ENCODE measurements around the gene TPBGL. TPM values are rescaled to one million over a fixed set of nuclear protein-coding genes. Genes with fewer than 3 reads are reported as not detected.

Gene TPBGL
- total RNA-seq, 1 donor from 2014 or later: 0.47 TPM

DNA sequence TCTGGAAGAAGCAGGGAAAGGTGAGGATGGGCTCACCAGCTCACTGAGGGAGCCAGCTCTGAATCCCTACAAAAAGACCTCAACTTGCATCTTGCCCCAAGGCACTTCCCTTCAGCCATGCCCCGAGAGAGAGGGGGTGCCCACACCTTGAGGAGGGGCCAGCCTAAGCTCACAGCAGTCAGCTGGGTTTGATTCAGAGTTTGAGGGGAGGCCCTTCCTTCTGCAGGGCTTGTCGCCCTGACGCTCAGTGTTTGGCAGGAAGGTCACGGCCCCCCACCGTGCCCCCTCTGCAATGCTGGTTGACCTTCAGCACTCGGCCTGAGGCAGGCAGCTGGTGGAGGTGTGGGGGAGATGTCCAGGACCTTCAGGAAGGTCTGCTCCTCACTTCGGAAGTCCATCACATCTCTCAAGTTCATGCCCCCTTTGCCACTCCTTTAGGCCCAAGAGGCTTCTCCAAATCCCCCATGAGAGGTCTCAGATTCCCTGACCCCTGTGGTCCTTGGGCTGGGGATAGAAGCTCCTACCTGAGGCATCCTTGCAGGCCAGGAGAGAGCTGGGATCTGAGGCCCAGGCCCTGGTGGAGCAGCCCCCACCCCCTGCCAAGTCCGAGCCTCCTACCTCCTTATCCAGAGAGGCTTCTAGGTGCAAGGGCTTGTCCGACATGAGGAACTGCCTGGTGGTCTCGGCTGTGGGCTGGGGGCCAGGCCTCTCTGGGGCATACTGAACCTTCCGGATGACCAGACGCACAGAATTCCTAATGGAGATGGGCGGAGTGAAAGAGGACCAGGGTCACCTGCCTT lies 37.6 kb downstream of the TPBGL start:
- H3K27ac ChIP-seq: peak overlapping the region; percentile 46
- no peak overlapping the region for H3K4me3 ChIP-seq
- H3K9me3 ChIP-seq: no peaks in the 10 kb centered on the region
- no peak for DNase-seq
- H3K36me3 ChIP-seq: peaks cover 98% of the 10 kb centered on the region
- ATAC-seq: no peak
- no peaks in the 10 kb centered on the region for H3K27me3 ChIP-seq (ENCODE audit: low read depth)
- intact Hi-C loops (cut with DNase I): no loop called here
- TF ChIP-seq, protein P1, sequence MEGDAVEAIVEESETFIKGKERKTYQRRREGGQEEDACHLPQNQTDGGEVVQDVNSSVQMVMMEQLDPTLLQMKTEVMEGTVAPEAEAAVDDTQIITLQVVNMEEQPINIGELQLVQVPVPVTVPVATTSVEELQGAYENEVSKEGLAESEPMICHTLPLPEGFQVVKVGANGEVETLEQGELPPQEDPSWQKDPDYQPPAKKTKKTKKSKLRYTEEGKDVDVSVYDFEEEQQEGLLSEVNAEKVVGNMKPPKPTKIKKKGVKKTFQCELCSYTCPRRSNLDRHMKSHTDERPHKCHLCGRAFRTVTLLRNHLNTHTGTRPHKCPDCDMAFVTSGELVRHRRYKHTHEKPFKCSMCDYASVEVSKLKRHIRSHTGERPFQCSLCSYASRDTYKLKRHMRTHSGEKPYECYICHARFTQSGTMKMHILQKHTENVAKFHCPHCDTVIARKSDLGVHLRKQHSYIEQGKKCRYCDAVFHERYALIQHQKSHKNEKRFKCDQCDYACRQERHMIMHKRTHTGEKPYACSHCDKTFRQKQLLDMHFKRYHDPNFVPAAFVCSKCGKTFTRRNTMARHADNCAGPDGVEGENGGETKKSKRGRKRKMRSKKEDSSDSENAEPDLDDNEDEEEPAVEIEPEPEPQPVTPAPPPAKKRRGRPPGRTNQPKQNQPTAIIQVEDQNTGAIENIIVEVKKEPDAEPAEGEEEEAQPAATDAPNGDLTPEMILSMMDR (IDR thresholded peaks at IDR 0.05): no peak
- H3K4me1 ChIP-seq: peaks cover 49% of the 10 kb centered on the region

DNA sequence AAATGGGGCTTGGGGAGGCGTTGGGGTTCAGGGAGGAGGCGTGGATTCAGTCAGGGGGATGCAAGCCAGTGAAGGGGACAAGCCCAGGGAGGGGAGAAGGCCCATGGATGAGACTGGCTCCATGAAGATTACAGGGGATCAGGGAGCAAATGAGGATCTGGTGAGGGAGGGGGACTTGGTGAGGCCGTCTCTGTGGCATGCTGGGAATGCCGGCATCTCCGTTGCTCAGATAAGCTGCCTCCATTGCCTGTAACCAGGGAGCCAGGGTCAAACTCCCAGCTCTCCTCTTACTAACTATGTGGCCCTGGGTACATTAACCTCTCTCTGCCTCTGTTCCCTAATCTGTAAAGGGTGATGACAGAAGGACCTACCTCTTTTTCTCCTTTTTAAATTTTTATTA lies 38.7 kb downstream of the TPBGL start:
- H3K4me3 ChIP-seq: no peak overlapping the region
- TF ChIP-seq, protein P1 (IDR thresholded peaks at IDR 0.05): no peak
- peaks cover 49% of the 10 kb centered on the region for H3K4me1 ChIP-seq
- no peaks in the 10 kb centered on the region for H3K27me3 ChIP-seq (ENCODE audit: low read depth)
- no peak for ATAC-seq
- no peak for DNase-seq
- no peaks in the 10 kb centered on the region for H3K9me3 ChIP-seq
- H3K27ac ChIP-seq: peak overlapping the region; percentile 46
- peaks cover 98% of the 10 kb centered on the region for H3K36me3 ChIP-seq
- intact Hi-C loops (cut with DNase I): no loop called here

DNA sequence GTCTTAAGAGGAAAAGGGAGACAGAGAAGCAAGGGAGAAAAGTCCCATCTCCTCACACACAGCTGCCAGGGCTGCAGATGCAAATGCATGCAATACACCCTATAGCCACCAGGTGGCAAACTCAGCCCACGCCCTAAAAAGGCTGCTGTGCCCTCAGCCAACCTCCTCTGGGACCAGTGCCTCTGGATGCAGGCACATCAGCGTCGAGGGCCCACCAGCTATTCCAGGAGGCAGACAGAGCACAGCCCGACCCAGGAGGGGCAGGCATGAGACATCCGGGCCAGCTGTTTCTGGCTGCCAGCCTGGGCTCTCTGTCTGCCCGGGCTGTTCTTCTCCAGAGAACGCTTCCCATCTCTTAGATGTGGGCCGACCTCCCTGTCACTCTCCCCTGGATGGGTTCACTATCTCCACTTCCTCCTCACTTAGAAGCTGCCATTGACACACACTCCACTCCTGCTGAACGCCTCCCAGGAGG lies 39.7 kb downstream of the TPBGL start:
- DNase-seq: peak; percentile 75
- Histone ChIP-seq H3K4me1 (peaks cover 44% of the 10 kb centered on the region), H3K4me3 (no peak overlapping the region), H3K27me3 (ENCODE audit: low read depth) (no peaks in the 10 kb centered on the region), H3K9me3 (no peaks in the 10 kb centered on the region), H3K27ac (peak overlapping the region; percentile 58), H3K36me3 (peaks cover 99% of the 10 kb centered on the region)
- intact Hi-C loops (cut with DNase I): loop anchor here (10.0 kb wide), 1 partner anchor 105 kb away; no protein-coding TSS in a partner anchor
- TF ChIP-seq, protein P1 (IDR thresholded peaks at IDR 0.05): peak; percentile 96
- peak; percentile 77 to 86 for ATAC-seq

DNA sequence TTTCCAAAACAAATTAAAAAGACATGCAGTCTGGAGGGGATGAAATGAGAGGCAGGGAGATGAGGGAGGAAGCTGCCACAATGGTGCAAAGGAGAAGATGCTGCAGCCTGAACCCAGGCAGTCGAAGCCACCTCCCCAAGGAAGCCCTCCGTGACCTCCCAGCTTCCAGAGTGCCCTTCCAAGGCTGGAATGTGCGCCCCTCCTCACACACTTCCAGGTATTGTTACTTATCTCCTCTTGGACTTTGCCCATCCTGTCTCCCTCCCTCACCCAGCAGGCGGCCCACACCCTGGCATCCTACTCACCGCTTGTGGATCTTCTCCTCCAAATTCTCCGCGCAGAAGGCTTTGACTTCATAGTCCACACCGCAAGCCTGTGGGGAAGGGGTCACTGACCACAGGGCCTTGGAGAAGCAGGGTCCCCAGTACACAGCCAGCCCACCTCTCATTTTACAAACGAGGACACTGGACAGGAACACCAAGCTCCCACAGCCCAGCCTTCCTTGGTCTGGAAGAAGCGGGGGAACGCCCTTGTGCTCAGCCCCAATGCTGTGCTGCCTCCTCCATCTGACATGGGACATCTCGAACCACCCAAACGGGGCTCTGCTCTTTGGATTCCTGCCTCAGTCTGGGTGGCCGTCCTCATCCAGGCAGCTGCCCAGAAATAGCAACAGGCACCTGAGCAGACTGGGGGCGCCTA lies 40.3 kb downstream of the TPBGL start:
- DNase-seq: no peak
- Histone ChIP-seq H3K36me3 (peaks cover 99% of the 10 kb centered on the region), H3K4me1 (peaks cover 37% of the 10 kb centered on the region), H3K9me3 (no peaks in the 10 kb centered on the region), H3K4me3 (no peak overlapping the region), H3K27me3 (ENCODE audit: low read depth) (no peaks in the 10 kb centered on the region), H3K27ac (peak overlapping the region; percentile 58)
- TF ChIP-seq, protein P1 (IDR thresholded peaks at IDR 0.05): no peak
- ATAC-seq: peak in 1 of 2 donors; percentile 24
- intact Hi-C loops (cut with DNase I): loop anchor here (10.0 kb wide), 1 partner anchor 104 kb away; no protein-coding TSS in a partner anchor

DNA sequence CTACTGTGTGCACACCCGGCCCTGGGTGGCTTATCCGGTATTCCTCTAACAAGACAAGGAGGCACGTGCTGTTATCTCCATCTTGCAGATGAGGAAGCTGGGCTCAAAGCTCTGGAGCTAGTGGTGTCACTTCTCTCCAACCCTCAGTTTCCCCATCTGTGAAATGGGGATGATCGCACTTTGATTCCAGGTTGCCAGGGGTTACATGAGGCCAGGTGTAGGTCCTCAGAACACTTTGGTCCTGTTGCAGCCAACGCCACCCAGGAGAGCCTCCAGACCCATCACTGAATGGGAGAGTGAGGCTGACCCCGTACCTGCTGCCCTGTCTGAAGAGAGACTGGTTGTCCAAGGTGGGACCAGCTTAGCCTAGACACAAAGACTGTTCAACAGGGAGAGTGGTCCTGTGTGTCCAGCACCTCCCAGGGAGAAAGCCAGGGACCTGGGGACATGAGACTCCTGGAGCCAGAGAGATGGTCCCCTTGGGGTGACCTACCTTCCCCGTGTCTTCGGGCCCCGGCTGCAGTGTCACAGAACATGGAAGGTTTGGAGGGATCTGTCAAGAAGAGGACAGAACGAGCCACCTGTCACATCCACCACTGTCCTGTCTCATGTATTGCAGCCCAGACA lies 41.0 kb downstream of the TPBGL start:
- Histone ChIP-seq H3K27ac (peak overlapping the region; percentile 58), H3K9me3 (no peaks in the 10 kb centered on the region), H3K27me3 (ENCODE audit: low read depth) (no peaks in the 10 kb centered on the region), H3K4me1 (peaks cover 31% of the 10 kb centered on the region), H3K4me3 (no peak overlapping the region), H3K36me3 (peaks cover 99% of the 10 kb centered on the region)
- intact Hi-C loops (cut with DNase I): loop anchor here (10.0 kb wide), 1 partner anchor 103 kb away; no protein-coding TSS in a partner anchor
- no peak for ATAC-seq
- no peak for DNase-seq
- TF ChIP-seq, protein P1 (IDR thresholded peaks at IDR 0.05): no peak

Measured in lower lobe of right lung (tissue), 2 donors.